H1 (cell line): ENCODE measurements around the gene TFF2.

Experiments used
- BRCA1 ChIP-seq: IDR thresholded peaks from 2 replicates; pipeline ENCODE4 v1.6.1; 2012; ENCODE audit warnings: low read depth, low read length, improper control_type of control experiment
- CTCF ChIP-seq, 3 experiments: IDR thresholded peaks; 1 replicate in 2 of 3; 2 replicates in 1 of 3; pipeline versions ENCODE4 v1.5.1 to v1.6.1; 2011; ENCODE audit warnings: low read length in 3 of 3, mild to moderate bottlenecking in 3 of 3, inconsistent platforms in 2 of 3, low read depth in 1 of 3, moderate library complexity in 1 of 3; ENCODE audit not compliant: insufficient read depth in 1 of 3; ENCODE audit errors: control extremely low read depth in 1 of 3
- EGR1 ChIP-seq: IDR thresholded peaks from 2 replicates; pipeline ENCODE4 v1.6.1; 2011; ENCODE audit warnings: low read depth, low read length, borderline replicate concordance
- GTF2F1 ChIP-seq: IDR thresholded peaks from 2 replicates; pipeline ENCODE4 v1.6.1; 2012; ENCODE audit warnings: low read depth, low read length, improper control_type of control experiment, borderline replicate concordance
- HDAC2 ChIP-seq, 2 experiments: fragments of 300-600 bp in 1 of 2; sonication (generic) in 1 of 2; IDR thresholded peaks; 2 replicates each; pipeline ENCODE4 v1.6.1; 2011 to 2012; ENCODE audit warnings: low read depth in 2 of 2, low read length in 2 of 2, mild to moderate bottlenecking in 2 of 2, moderate library complexity in 2 of 2, borderline replicate concordance in 1 of 2, inconsistent platforms in 1 of 2
- POLR2A ChIP-seq, 2 experiments: IDR thresholded peaks; 1 replicate in 1 of 2; 2 replicates in 1 of 2; pipeline ENCODE4 v1.6.1; 2011; ENCODE audit warnings: low read depth in 2 of 2, low read length in 2 of 2, mild to moderate bottlenecking in 2 of 2; ENCODE audit errors: control extremely low read depth in 1 of 2
- POLR2AphosphoS5 ChIP-seq: IDR thresholded peaks from 2 replicates; pipeline ENCODE4 v1.6.1; 2011; ENCODE audit warnings: low read depth, low read length
- TF ChIP-seq, protein P1 (sequence below): IDR thresholded peaks from 2 replicates; pipeline ENCODE4 v1.6.1; 2011; ENCODE audit warnings: low read depth, mild to moderate bottlenecking, low read length; ENCODE audit not compliant: insufficient read depth

DNA sequence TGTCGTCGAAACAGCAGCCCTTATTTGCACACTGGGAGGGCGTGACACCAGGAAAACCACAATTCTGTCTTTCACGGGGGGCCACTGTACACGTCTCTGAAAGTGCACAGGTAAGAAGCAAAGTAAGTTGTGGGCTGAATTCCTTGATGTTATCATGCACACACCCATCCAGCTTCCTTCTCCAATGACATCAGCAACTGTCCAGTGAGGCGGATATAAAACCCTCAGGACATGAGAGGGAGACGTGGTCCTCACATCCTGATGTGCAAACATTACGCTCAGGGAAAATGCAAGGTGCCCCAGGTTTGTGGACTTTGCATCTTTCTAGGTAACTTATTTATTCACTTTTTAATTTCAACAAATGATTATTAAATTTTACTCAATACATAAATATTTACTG, 12.5 kb upstream of the TFF2 start:
- TF ChIP-seq EGR1 (no peak), POLR2AphosphoS5 (no peak), BRCA1 (no peak), CTCF (IDR thresholded peaks at IDR 0.05; ENCODE audit: control extremely low read depth in 1 of 3, insufficient read depth in 1 of 3, low read depth in 1 of 3, low read length in 3 of 3) (no peak), GTF2F1 (no peak), HDAC2 (IDR thresholded peaks at IDR 0.05; ENCODE audit: borderline replicate concordance in 1 of 2, low read depth in 2 of 2, low read length in 2 of 2) (no peak), POLR2A (IDR thresholded peaks at IDR 0.05; ENCODE audit: control extremely low read depth in 1 of 2, low read depth in 2 of 2, low read length in 2 of 2) (no peak)
- TF ChIP-seq, protein P1, sequence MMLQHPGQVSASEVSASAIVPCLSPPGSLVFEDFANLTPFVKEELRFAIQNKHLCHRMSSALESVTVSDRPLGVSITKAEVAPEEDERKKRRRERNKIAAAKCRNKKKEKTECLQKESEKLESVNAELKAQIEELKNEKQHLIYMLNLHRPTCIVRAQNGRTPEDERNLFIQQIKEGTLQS = no peak
